ENCODE results near the gene ZNF554.
A peak's percentile ranks its signal among the peaks of the same experiment; 100 is the strongest.
"Not testable (repeated sequence)": the region's sequence is repeated elsewhere in the genome, so short reads cannot be mapped to it uniquely, and the experiment has no call there.

Gene ZNF554

GRCh38 chr19:2867025-2867991, 47.6 kb downstream of the ZNF554 start, which contains the start of gene ZNF556:
TSS of gene ZNF556 (plus strand) at chr19:2867335. CDS start at chr19:2867422, 87 bp downstream.
- Histone ChIP-seq H3K36me3 (replicated peaks) (no peaks in the 10 kb centered on the region), H3K27me3 (ENCODE audit: low read depth) (no peaks in the 10 kb centered on the region), H3K4me1 (no peaks in the 10 kb centered on the region), H3K9me3 (peaks cover 8% of the 10 kb centered on the region), H3K4me3 (no peak within 1 kb of the TSS)
- in situ Hi-C loops (cut with MboI; ENCODE audit: low sequenced_read_pairs): no loop called here
- no peak for DNase-seq (ENCODE audit: low spot score in 2 of 2)

- peaks cover 12% of the 10 kb centered on the region for H3K9me3 ChIP-seq
- no peaks in the 10 kb centered on the region for H3K4me1 ChIP-seq
- DNase-seq (ENCODE audit: low spot score in 2 of 2): no peak
- no peaks in the 10 kb centered on the region for H3K36me3 ChIP-seq (replicated peaks)
- in situ Hi-C loops (cut with MboI; ENCODE audit: low sequenced_read_pairs): no loop called here
- no peak overlapping the region for H3K4me3 ChIP-seq
- no peaks in the 10 kb centered on the region for H3K27me3 ChIP-seq (ENCODE audit: low read depth)
These were observed 50.0 kb downstream of the ZNF554 start for GRCh38 chr19:2869618-2870017.

GRCh38 chr19:2872175-2872574, 52.5 kb downstream of the ZNF554 start:
- H3K9me3 ChIP-seq: peaks cover 17% of the 10 kb centered on the region
- peak in 1 of 2 experiments; percentile 33 for DNase-seq (ENCODE audit: low spot score in 2 of 2)
- H3K4me1 ChIP-seq; in situ Hi-C loops (cut with MboI; ENCODE audit: low sequenced_read_pairs); H3K27me3 ChIP-seq (ENCODE audit: low read depth); H3K4me3 ChIP-seq; H3K36me3 ChIP-seq (replicated peaks): not testable (repeated sequence)

GRCh38 chr19:2877398-2878331, 58.0 kb downstream of the ZNF554 start:
- no peaks in the 10 kb centered on the region; the same call in 1 of the 2 replicates for H3K36me3 ChIP-seq (replicated peaks)
- H3K9me3 ChIP-seq: peaks cover 19% of the 10 kb centered on the region
- DNase-seq (ENCODE audit: low spot score in 2 of 2): no peak
- no peaks in the 10 kb centered on the region for H3K4me1 ChIP-seq
- in situ Hi-C loops (cut with MboI; ENCODE audit: low sequenced_read_pairs): no loop called here
- no peaks in the 10 kb centered on the region for H3K27me3 ChIP-seq (ENCODE audit: low read depth)
- H3K4me3 ChIP-seq: no peak overlapping the region

GRCh38 chr19:2883686-2884439, 64.2 kb downstream of the ZNF554 start:
- H3K27me3 ChIP-seq (ENCODE audit: low read depth): no peaks in the 10 kb centered on the region
- H3K4me1 ChIP-seq: peaks cover 7% of the 10 kb centered on the region
- H3K9me3 ChIP-seq: peaks cover 2% of the 10 kb centered on the region
- no peak overlapping the region for H3K4me3 ChIP-seq
- H3K36me3 ChIP-seq (replicated peaks): no peaks in the 10 kb centered on the region
- DNase-seq (ENCODE audit: low spot score in 2 of 2): no peak
- in situ Hi-C loops (cut with MboI; ENCODE audit: low sequenced_read_pairs): no loop called here

DNA sequence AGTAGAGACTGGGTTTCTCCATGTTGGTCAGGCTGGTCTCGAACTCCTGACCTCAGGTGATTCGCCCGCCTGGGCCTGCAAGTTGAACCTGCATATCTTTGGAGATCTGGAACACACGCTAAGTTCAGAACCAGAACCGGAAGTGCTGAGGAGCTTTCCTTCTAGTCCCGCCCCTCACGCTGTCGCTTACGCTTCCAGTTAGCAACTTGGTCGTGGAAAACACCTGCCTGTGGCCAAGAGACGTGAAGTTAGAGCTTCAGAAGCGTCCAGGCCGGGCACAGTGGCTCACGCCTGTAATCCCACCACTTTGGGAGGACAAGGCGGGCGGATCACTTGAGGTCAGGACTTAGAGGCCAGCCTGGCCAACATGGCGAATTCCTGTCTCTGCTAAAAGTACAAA, 66.1 kb downstream of the ZNF554 start:
- no peak for DNase-seq (ENCODE audit: low spot score in 2 of 2)

More for the DNA sequence above, 66.1 kb downstream of the ZNF554 start:
- in situ Hi-C loops (cut with MboI; ENCODE audit: low sequenced_read_pairs): no loop called here
- no peaks in the 10 kb centered on the region for H3K27me3 ChIP-seq (ENCODE audit: low read depth)
- no peak overlapping the region for H3K4me3 ChIP-seq
- peaks cover 7% of the 10 kb centered on the region for H3K4me1 ChIP-seq
- no peaks in the 10 kb centered on the region for H3K36me3 ChIP-seq (replicated peaks)
- H3K9me3 ChIP-seq: no peaks in the 10 kb centered on the region

Measured in HAP-1 (cell line).